HG03159 (cell line): Measurements from ENCODE around the gene LIPA.
"Not testable (repeated sequence)": the region's sequence is repeated elsewhere in the genome, so short reads cannot be mapped to it uniquely, and the experiment has no call there.

ENCODE experiments used
- ATAC-seq: cut with Tn5 transposase; IDR thresholded peaks from one replicate; pipeline ENCODE4 v1.9.1; 2021; ENCODE audit warnings: mild to moderate bottlenecking, moderate library complexity; ENCODE audit not compliant: unreplicated experiment

Gene LIPA

GRCh38 chr10:89213191-89213808 is 38.3 kb downstream of the LIPA start:
- no peak for ATAC-seq

- ATAC-seq, result no peak
Observed at GRCh38 chr10:89210794-89211425, 40.7 kb downstream of the LIPA start.

GRCh38 chr10:89209718-89210117 is 41.9 kb downstream of the LIPA start:
- no peak for ATAC-seq

- ATAC-seq, result no peak
Observed at GRCh38 chr10:89207801-89208551, 43.6 kb downstream of the LIPA start.

GRCh38 chr10:89207181-89207800 is 44.3 kb downstream of the LIPA start, which contains the start of gene CH25H:
CH25H (minus strand) TSS chr10:89207317; CDS start chr10:89207292, 25 bp downstream.
- no peak for ATAC-seq

GRCh38 chr10:89206402-89207180 is 45.0 kb downstream of the LIPA start:
- ATAC-seq, result no peak

- ATAC-seq, result no peak
Observed at GRCh38 chr10:89204621-89205185, 46.9 kb downstream of the LIPA start.

- no peak for ATAC-seq
Observed at GRCh38 chr10:89203237-89203636, 48.3 kb downstream of the LIPA start.

- no peak for ATAC-seq
Observed at GRCh38 chr10:89202033-89202425, 49.5 kb downstream of the LIPA start.

GRCh38 chr10:89201345-89202032 is 50.1 kb downstream of the LIPA start:
- no peak for ATAC-seq

GRCh38 chr10:89197473-89197872 is 54.1 kb downstream of the LIPA start:
- ATAC-seq, result no peak

GRCh38 chr10:89191301-89191700 is 60.3 kb downstream of the LIPA start:
- ATAC-seq, result not testable (repeated sequence)

- no peak for ATAC-seq
Observed at GRCh38 chr10:89189211-89189734, 62.3 kb downstream of the LIPA start.

- no peak for ATAC-seq
Observed at GRCh38 chr10:89185658-89186057, 65.9 kb downstream of the LIPA start.

- no peak for ATAC-seq
Observed at GRCh38 chr10:89184638-89185037, 66.9 kb downstream of the LIPA start.

GRCh38 chr10:89183571-89183970 is 68.0 kb downstream of the LIPA start:
- ATAC-seq, result no peak

- ATAC-seq, result no peak
Observed at GRCh38 chr10:89182894-89183293, 68.7 kb downstream of the LIPA start.

- ATAC-seq, result no peak
Observed at GRCh38 chr10:89175816-89176215, 75.8 kb downstream of the LIPA start.

GRCh38 chr10:89173075-89173474 is 78.5 kb downstream of the LIPA start:
- ATAC-seq, result no peak

- ATAC-seq, result no peak
Observed at GRCh38 chr10:89171996-89172395, 79.6 kb downstream of the LIPA start.
